ENCODE measurements around the gene LMF1.

Gene LMF1

DNA sequence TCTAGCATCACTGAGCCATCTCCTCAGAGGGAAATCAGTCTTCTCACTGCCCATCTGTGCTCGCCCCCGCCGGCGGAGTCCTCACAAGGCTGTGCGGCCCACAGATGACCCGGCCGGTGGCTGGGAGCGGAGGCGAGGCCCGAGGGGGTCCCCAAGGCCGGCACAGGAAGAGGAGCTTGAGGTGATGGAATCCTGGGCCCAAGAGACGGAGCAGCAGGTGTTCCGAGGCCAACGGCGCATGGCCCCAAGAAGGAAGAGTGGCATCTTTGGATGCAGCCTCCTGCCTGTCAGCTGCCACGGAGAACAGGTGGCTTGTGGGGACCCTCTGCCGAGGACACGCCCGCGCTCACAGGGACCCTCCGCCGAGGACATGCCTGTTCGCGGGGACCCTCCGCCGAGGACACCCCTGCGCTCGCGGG lies 97.5 kb downstream of the LMF1 start:
- no peak for DNase-seq (ENCODE audit: low read depth)
- H3K4me3 ChIP-seq (ENCODE audit: control insufficient read depth, low read depth, low read length): no peak overlapping the region
- TF ChIP-seq, protein P1, sequence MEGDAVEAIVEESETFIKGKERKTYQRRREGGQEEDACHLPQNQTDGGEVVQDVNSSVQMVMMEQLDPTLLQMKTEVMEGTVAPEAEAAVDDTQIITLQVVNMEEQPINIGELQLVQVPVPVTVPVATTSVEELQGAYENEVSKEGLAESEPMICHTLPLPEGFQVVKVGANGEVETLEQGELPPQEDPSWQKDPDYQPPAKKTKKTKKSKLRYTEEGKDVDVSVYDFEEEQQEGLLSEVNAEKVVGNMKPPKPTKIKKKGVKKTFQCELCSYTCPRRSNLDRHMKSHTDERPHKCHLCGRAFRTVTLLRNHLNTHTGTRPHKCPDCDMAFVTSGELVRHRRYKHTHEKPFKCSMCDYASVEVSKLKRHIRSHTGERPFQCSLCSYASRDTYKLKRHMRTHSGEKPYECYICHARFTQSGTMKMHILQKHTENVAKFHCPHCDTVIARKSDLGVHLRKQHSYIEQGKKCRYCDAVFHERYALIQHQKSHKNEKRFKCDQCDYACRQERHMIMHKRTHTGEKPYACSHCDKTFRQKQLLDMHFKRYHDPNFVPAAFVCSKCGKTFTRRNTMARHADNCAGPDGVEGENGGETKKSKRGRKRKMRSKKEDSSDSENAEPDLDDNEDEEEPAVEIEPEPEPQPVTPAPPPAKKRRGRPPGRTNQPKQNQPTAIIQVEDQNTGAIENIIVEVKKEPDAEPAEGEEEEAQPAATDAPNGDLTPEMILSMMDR (conservative IDR thresholded peaks at IDR 0.05; ENCODE audit: control insufficient read depth, insufficient read depth, low read depth, low read length): no peak

DNA sequence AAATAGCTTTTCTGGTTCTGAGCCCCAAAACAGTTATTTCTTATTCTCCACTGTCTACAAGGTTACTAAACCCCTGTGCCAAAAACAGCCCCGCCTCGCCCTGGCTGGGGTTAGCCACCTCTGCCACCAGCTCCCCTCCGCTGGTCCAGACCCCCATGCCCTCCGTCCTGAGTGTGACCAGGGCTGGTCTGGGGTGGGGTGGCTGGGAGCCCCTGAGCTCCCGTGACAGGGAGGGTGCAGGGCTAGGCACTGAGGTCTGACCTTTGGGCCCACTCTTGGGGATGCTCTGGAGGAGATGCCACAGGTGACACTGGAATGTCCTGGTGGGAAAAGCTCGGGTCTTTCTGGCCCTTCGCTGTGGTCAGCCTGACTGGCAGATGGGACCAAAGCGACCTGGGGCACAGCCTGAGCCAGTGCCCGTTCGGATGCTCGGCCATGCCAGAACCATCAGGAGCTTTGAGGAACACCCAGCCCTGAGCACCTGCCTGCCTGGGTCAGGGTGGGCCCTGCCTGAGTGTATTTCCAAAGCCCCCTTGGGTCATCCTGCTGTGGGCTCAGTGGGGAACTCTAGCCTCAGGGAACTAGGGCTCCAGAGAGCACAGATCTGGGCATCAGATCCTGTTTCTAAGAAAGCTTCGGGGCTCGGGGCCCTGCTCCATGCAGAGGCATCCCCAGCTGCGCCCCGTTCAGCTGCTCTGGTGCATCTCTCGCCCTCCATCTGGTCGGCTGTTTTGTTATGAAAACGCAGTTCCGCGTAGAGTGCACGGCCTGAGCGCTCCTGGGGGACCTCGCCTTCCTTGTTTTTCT lies 98.1 kb downstream of the LMF1 start:
- no peak overlapping the region for H3K4me3 ChIP-seq (ENCODE audit: control insufficient read depth, low read depth, low read length)
- DNase-seq (ENCODE audit: low read depth): no peak
- TF ChIP-seq, protein P1 (conservative IDR thresholded peaks at IDR 0.05; ENCODE audit: control insufficient read depth, insufficient read depth, low read depth, low read length): no peak

DNA sequence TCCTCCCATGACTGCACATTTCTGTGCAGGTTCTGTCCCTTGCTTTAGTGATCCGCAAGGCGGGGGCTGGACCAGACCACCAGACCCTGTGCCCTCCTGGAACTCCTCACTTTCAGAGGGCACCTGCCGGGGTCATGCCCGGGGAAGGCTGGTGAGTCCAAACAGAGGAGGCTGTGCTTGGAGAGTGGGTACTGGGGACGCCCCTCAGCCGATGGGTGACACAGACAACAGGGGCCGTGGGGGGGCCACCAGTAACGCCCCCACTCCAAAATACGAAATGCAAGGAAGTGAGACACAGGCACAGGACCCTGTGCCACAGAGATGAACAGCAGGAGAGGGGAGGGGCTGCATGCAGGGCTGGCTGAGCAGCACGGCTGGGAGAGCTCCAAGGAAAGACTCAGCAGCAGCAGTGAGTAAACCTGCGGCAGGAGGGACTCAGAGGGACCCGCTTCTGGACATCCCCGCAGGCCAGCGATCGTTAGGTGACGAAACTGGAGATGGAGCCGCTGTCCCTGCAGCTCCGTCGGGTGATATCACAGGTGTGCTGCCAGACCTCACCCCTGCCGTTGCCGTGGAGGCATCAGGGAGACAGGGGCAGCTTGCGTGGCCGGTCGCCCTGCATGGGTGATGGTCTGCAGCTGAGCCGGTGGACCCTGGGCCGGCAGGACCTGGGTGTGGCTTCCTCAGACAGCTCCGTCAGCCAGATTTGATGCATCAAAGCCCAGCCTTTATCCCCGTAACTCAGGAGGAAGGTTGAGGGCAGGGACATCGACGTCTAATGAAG lies 99.0 kb downstream of the LMF1 start:
- DNase-seq (ENCODE audit: low read depth): no peak
- TF ChIP-seq, protein P1 (conservative IDR thresholded peaks at IDR 0.05; ENCODE audit: control insufficient read depth, insufficient read depth, low read depth, low read length): no peak
- H3K4me3 ChIP-seq (ENCODE audit: control insufficient read depth, low read depth, low read length): no peak overlapping the region

DNA sequence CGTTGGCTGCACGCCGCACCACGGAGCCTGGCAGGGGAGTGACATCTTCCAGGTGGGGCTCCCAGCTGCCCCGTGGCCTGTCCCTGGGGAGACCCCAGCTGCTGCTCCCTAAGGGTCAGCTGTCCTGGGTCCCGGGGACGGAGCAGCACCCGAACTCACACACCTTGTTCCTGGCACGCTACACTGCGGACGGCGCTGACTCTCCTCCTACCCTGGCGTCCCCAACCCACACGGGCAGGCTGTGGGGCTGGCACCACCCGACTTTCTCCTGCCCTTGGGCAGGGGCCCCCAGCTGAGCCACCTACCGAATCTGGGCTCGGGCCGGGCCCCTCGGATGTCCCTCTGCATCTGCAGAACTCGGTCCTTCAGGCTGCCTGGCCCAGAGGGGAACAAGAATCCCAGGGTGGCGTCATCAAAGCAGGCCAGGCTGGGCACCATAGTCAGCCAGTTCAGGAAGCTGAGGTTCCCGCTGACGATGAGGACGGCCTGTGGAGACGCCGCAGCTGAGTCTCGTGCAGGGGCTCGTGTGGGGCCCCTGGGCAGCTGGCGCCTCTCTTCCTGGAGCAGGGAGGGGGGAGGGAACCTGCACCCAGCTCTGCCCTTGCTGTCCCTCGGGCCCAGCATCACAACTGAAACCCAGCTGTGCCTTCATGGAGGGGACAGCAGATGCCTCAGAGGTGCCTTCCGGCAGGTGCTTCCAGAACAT lies 99.8 kb downstream of the LMF1 start:
- no peak overlapping the region for H3K4me3 ChIP-seq (ENCODE audit: control insufficient read depth, low read depth, low read length)
- TF ChIP-seq, protein P1 (conservative IDR thresholded peaks at IDR 0.05; ENCODE audit: control insufficient read depth, insufficient read depth, low read depth, low read length): no peak

DNA sequence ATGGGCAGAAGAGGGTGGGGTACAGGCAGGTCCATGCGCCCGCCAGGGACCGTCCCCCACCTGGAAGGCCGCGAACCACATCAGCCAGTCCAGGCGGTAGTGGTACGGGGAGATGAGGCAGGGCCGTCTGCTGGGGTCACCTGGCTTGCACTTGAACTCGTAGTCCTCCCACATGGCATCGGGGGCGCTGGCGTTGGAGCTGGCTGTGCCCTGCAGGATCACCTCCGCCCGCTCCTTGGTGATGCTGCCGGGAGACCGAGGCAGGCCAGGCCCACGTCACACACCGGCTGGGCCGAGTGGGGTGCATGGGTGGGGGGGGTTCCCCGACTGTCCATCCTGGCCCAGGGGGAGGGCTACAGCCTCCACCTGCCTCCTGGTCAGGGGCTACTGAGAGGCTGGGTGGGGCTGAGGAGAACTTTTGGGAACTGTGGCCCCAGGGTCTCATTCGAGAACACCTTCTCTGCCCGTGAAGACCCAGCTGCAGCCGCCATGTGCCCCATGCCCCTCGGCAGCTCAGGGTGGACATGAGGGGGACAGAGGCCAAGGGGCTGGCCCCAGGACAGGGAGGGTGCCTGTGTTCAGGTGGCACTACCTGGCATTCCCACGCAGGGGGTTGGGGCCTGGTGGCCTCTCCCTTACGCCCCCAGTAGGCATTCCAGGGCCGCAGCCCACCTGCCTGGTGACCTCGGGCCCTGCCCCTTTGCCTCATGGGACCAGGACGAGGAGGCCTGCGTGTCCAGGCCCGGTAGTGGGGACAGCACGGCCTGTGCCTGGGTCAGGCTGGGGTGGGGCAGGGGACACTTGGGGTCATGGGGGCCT lies 100.8 kb downstream of the LMF1 start:
- DNase-seq (ENCODE audit: low read depth): no peak
- TF ChIP-seq, protein P1 (conservative IDR thresholded peaks at IDR 0.05; ENCODE audit: control insufficient read depth, insufficient read depth, low read depth, low read length): no peak
- no peak overlapping the region for H3K4me3 ChIP-seq (ENCODE audit: control insufficient read depth, low read depth, low read length)

More for the DNA sequence above, 99.8 kb downstream of the LMF1 start:
- no peak for DNase-seq (ENCODE audit: low read depth)

Data from fibroblast of mammary gland (primary cell).